Breast epithelium (tissue), 3 donors: ENCODE results near the gene BBLN.

ENCODE experiments used
- POLR2AphosphoS5 ChIP-seq, 3 donors: sonication (generic); formaldehyde crosslinking; IDR thresholded peaks; one replicate each; pipeline ENCODE4 v1.6.1; 2017; ENCODE audit warnings: antibody characterized with exemption in 3 of 3
- TF ChIP-seq, protein P1 (sequence below), 3 donors: fragments of 450-650 bp; IDR thresholded peaks; one replicate each; pipeline ENCODE4 v1.5.1; 2016 to 2017; ENCODE audit warnings: antibody characterized with exemption in 3 of 3, mild to moderate bottlenecking in 3 of 3, moderate library complexity in 3 of 3

GRCh38 chr9:128175102-128175563 lies 15.1 kb downstream of the BBLN start:
- TF ChIP-seq, protein P1, sequence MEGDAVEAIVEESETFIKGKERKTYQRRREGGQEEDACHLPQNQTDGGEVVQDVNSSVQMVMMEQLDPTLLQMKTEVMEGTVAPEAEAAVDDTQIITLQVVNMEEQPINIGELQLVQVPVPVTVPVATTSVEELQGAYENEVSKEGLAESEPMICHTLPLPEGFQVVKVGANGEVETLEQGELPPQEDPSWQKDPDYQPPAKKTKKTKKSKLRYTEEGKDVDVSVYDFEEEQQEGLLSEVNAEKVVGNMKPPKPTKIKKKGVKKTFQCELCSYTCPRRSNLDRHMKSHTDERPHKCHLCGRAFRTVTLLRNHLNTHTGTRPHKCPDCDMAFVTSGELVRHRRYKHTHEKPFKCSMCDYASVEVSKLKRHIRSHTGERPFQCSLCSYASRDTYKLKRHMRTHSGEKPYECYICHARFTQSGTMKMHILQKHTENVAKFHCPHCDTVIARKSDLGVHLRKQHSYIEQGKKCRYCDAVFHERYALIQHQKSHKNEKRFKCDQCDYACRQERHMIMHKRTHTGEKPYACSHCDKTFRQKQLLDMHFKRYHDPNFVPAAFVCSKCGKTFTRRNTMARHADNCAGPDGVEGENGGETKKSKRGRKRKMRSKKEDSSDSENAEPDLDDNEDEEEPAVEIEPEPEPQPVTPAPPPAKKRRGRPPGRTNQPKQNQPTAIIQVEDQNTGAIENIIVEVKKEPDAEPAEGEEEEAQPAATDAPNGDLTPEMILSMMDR (IDR thresholded peaks at IDR 0.05): no peak
- no peak for TF ChIP-seq POLR2AphosphoS5 (IDR thresholded peaks at IDR 0.05)
